Activated naive CD4-positive, alpha-beta T cell treated with anti-CD3 and anti-CD28 coated beads for 36 hours (primary cell): ENCODE data around the gene ARHGEF40. TPM values are rescaled to one million over a fixed set of nuclear protein-coding genes. Genes with fewer than 3 reads are reported as not detected.
A peak's percentile ranks its signal among the peaks of the same experiment; 100 is the strongest.

Experiments
- CTCF ChIA-PET: fragments of 350-600 bp; sonication (Branson Sonifier 250); formaldehyde crosslinking; loops from one replicate; lab custom pipeline; 2021; ENCODE audit warnings: antibody characterized with exemption; lab: Charles Lee
- DNase-seq: peaks from one replicate; pipeline ENCODE4 v3.0.0-alpha.2; 2020
- H3K27ac Mint-ChIP-seq: one replicate; pipeline ENCODE4 v1.8.0; 2021; ENCODE audit warnings: mild to moderate bottlenecking, mixed read lengths
- H3K27me3 Mint-ChIP-seq: one replicate; pipeline ENCODE4 v1.8.0; 2021; ENCODE audit warnings: low read depth, mixed read lengths
- H3K36me3 Mint-ChIP-seq: one replicate; pipeline ENCODE4 v1.8.0; 2021; ENCODE audit warnings: low read depth, mixed read lengths
- H3K4me1 Mint-ChIP-seq: one replicate; pipeline ENCODE4 v1.8.0; 2021; ENCODE audit warnings: low read depth, mixed read lengths
- H3K4me3 Mint-ChIP-seq: one replicate; pipeline ENCODE4 v1.8.0; 2021; ENCODE audit warnings: mild to moderate bottlenecking, moderate library complexity, mixed read lengths
- H3K9me3 Mint-ChIP-seq: one replicate; pipeline ENCODE4 v1.8.0; 2021; ENCODE audit warnings: mixed read lengths
- intact Hi-C: fragments of 100-400 bp; cut with micrococcal nuclease; formaldehyde crosslinking; loops from one replicate; pipeline ENCODE4 v1.15.1; 2023
- total RNA-seq, 2 experiments: library from RNA; stranded (reverse); gene quantifications; one replicate each; pipeline ENCODE4 v1.2.3, GENCODE V29; 2021

ARHGEF40 gene
- total RNA-seq, 2 experiments from 2014 or later = not detected

- CTCF ChIA-PET = interaction anchor here (1.1 to 2.9 kb wide), 4 partner anchors 9 to 63 kb away, joined by 3 to 10 read pairs (median 10); no protein-coding TSS in a partner anchor
- Mint-ChIP-seq H3K27me3 (peaks cover 5% of the 10 kb centered on the region), H3K36me3 (no peaks in the 10 kb centered on the region), H3K27ac (no peak overlapping the region), H3K9me3 (no peaks in the 10 kb centered on the region), H3K4me3 (no peak overlapping the region), H3K4me1 (no peaks in the 10 kb centered on the region)
- intact Hi-C loops = no loop called here
- DNase-seq = no peak
These were observed 7.6 kb downstream of the ARHGEF40 start for GRCh38 chr14:21077672-21078071.

GRCh38 chr14:21078287-21078686 is 8.2 kb downstream of the ARHGEF40 start:
- H3K9me3 Mint-ChIP-seq = no peaks in the 10 kb centered on the region
- no peak for DNase-seq
- H3K36me3 Mint-ChIP-seq = no peaks in the 10 kb centered on the region
- H3K27ac Mint-ChIP-seq = no peak overlapping the region
- H3K4me1 Mint-ChIP-seq = no peaks in the 10 kb centered on the region
- peaks cover 4% of the 10 kb centered on the region for H3K27me3 Mint-ChIP-seq
- H3K4me3 Mint-ChIP-seq = no peak overlapping the region
- CTCF ChIA-PET = interaction anchor here (1.1 to 2.9 kb wide), 4 partner anchors 10 to 63 kb away, joined by 3 to 10 read pairs (median 10); no protein-coding TSS in a partner anchor
- intact Hi-C loops = no loop called here

GRCh38 chr14:21078726-21079125 is 8.6 kb downstream of the ARHGEF40 start:
- H3K36me3 Mint-ChIP-seq = no peaks in the 10 kb centered on the region
- H3K4me3 Mint-ChIP-seq = no peak overlapping the region
- no peaks in the 10 kb centered on the region for H3K9me3 Mint-ChIP-seq
- CTCF ChIA-PET = interaction anchor here (2.4 to 2.9 kb wide), 3 partner anchors 11 to 64 kb away, joined by 9 to 10 read pairs (median 10); no protein-coding TSS in a partner anchor
- no peak for DNase-seq
- no peak overlapping the region for H3K27ac Mint-ChIP-seq
- intact Hi-C loops = no loop called here
- H3K4me1 Mint-ChIP-seq = no peaks in the 10 kb centered on the region
- no peaks in the 10 kb centered on the region for H3K27me3 Mint-ChIP-seq

- CTCF ChIA-PET = interaction anchor here (1.0 to 3.2 kb wide), 3 partner anchors 8 to 23 kb away, joined by 4 to 18 read pairs (median 4); no protein-coding TSS in a partner anchor
- peaks cover 2% of the 10 kb centered on the region for H3K4me1 Mint-ChIP-seq
These were observed 11.5 kb downstream of the ARHGEF40 start for GRCh38 chr14:21081521-21082142.

GRCh38 chr14:21083565-21084325 is 13.6 kb downstream of the ARHGEF40 start:
- intact Hi-C loops = no loop called here
- CTCF ChIA-PET = interaction anchor here (0.6 to 8.6 kb wide), 7 partner anchors 9 to 112 kb away, joined by 3 to 60 read pairs (median 6); partner anchors contain the start of gene ARHGEF40
- DNase-seq = no peak
- Mint-ChIP-seq H3K4me1 (peaks cover 13% of the 10 kb centered on the region), H3K9me3 (no peaks in the 10 kb centered on the region), H3K36me3 (no peaks in the 10 kb centered on the region), H3K27ac (no peak overlapping the region), H3K27me3 (no peaks in the 10 kb centered on the region), H3K4me3 (no peak overlapping the region)

More at GRCh38 chr14:21081521-21082142, 11.5 kb downstream of the ARHGEF40 start:
- Mint-ChIP-seq H3K36me3 (no peaks in the 10 kb centered on the region), H3K27me3 (no peaks in the 10 kb centered on the region), H3K9me3 (no peaks in the 10 kb centered on the region), H3K4me3 (no peak overlapping the region), H3K27ac (no peak overlapping the region)
- DNase-seq = no peak
- intact Hi-C loops = no loop called here

- no peak for DNase-seq
- H3K9me3 Mint-ChIP-seq = no peaks in the 10 kb centered on the region
- CTCF ChIA-PET = interaction anchor here (1.5 to 8.6 kb wide), 5 partner anchors 8 to 69 kb away, joined by 6 to 60 read pairs (median 13); partner anchors contain the start of gene ARHGEF40
- intact Hi-C loops = no loop called here
- no peaks in the 10 kb centered on the region for H3K36me3 Mint-ChIP-seq
- no peak overlapping the region for H3K4me3 Mint-ChIP-seq
- H3K27me3 Mint-ChIP-seq = no peaks in the 10 kb centered on the region
- no peak overlapping the region for H3K27ac Mint-ChIP-seq
- H3K4me1 Mint-ChIP-seq = peaks cover 13% of the 10 kb centered on the region
These were observed 14.3 kb downstream of the ARHGEF40 start for GRCh38 chr14:21084396-21084795.

- no peak for DNase-seq
- Mint-ChIP-seq H3K27me3 (no peaks in the 10 kb centered on the region), H3K4me3 (no peak overlapping the region), H3K36me3 (no peaks in the 10 kb centered on the region), H3K4me1 (peaks cover 13% of the 10 kb centered on the region), H3K9me3 (no peaks in the 10 kb centered on the region), H3K27ac (no peak overlapping the region)
- intact Hi-C loops = no loop called here
- CTCF ChIA-PET = interaction anchor here (0.9 to 8.6 kb wide), 8 partner anchors 11 to 114 kb away, joined by 3 to 111 read pairs (median 10); partner anchors contain the start of genes ARHGEF40 and TMEM253
These were observed 15.1 kb downstream of the ARHGEF40 start for GRCh38 chr14:21084998-21085853.

- no peak overlapping the region for H3K27ac Mint-ChIP-seq
- no peaks in the 10 kb centered on the region for H3K9me3 Mint-ChIP-seq
- CTCF ChIA-PET = interaction anchor here (0.6 to 8.6 kb wide), 9 partner anchors 10 to 72 kb away, joined by 3 to 111 read pairs (median 6); partner anchors contain the start of genes ARHGEF40 and TMEM253
- no peaks in the 10 kb centered on the region for H3K36me3 Mint-ChIP-seq
- DNase-seq = no peak
- H3K27me3 Mint-ChIP-seq = no peaks in the 10 kb centered on the region
- H3K4me1 Mint-ChIP-seq = peaks cover 13% of the 10 kb centered on the region
- no peak overlapping the region for H3K4me3 Mint-ChIP-seq
- intact Hi-C loops = loop anchor here (1.0 kb wide), 1 partner anchor 17 kb away; no protein-coding TSS in a partner anchor
These were observed 16.8 kb downstream of the ARHGEF40 start for GRCh38 chr14:21086908-21087293.

GRCh38 chr14:21087294-21088091 is 17.4 kb downstream of the ARHGEF40 start:
- H3K36me3 Mint-ChIP-seq = no peaks in the 10 kb centered on the region
- H3K4me3 Mint-ChIP-seq = no peak overlapping the region
- CTCF ChIA-PET = interaction anchor here (0.6 to 8.6 kb wide), 14 partner anchors 9 to 115 kb away, joined by 3 to 111 read pairs (median 4); partner anchors contain the start of genes ARHGEF40 and TMEM253
- no peaks in the 10 kb centered on the region for H3K27me3 Mint-ChIP-seq
- no peak overlapping the region for H3K27ac Mint-ChIP-seq
- intact Hi-C loops = loop anchor here (1.0 kb wide), 1 partner anchor 17 kb away; no protein-coding TSS in a partner anchor
- peak; percentile 56 for DNase-seq
- peaks cover 14% of the 10 kb centered on the region for H3K4me1 Mint-ChIP-seq
- H3K9me3 Mint-ChIP-seq = no peaks in the 10 kb centered on the region

- Mint-ChIP-seq H3K9me3 (no peaks in the 10 kb centered on the region), H3K4me1 (peaks cover 18% of the 10 kb centered on the region), H3K4me3 (no peak overlapping the region), H3K27me3 (no peaks in the 10 kb centered on the region), H3K36me3 (no peaks in the 10 kb centered on the region), H3K27ac (no peak overlapping the region)
- intact Hi-C loops = no loop called here
- no peak for DNase-seq
- CTCF ChIA-PET = interaction anchor here (0.7 to 8.6 kb wide), 11 partner anchors 11 to 230 kb away, joined by 3 to 111 read pairs (median 4); partner anchors contain the start of gene ARHGEF40
These were observed 18.6 kb downstream of the ARHGEF40 start for GRCh38 chr14:21088687-21089086.

- intact Hi-C loops = no loop called here
- Mint-ChIP-seq H3K27me3 (no peaks in the 10 kb centered on the region), H3K27ac (no peak overlapping the region), H3K36me3 (no peaks in the 10 kb centered on the region), H3K9me3 (no peaks in the 10 kb centered on the region), H3K4me3 (no peak overlapping the region), H3K4me1 (peaks cover 18% of the 10 kb centered on the region)
- no peak for DNase-seq
- CTCF ChIA-PET = interaction anchor here (0.6 to 8.6 kb wide), 16 partner anchors 8 to 230 kb away, joined by 3 to 111 read pairs (median 4); partner anchors contain the start of gene ARHGEF40
These were observed 19.2 kb downstream of the ARHGEF40 start for GRCh38 chr14:21089271-21089670.
